Measurements from ENCODE around the gene SPAG16.

The SPAG16 gene

DNA sequence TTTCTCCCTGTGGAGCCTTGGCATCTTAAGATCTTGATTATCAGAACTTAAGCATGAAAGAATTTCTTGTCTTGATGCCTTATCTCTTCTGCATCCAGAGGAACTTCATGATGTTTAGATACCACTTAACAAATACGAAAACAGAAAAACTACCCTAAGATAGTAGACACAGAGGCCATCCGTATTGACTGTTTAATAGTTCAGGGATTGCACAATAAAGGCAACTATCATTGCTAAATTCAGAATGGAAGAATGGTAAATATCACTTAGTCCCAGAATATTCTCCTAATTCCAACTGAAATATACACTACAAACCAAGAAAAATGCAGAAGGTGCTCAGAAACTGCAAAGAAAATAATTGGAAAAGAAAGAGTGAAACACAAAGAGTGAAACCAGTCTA, 912.0 kb downstream of the SPAG16 start:
- Histone ChIP-seq H3K27ac (no peak overlapping the region), H3K4me2 (no peak overlapping the region), H3K9me3 (no peaks in the 10 kb centered on the region), H3K9ac (no peak overlapping the region), H4K20me1 (no peaks in the 10 kb centered on the region), H3K4me3 (no peak overlapping the region), H3K27me3 (no peaks in the 10 kb centered on the region), H3K36me3 (no peaks in the 10 kb centered on the region), H3K4me1 (no peaks in the 10 kb centered on the region)
- no peak for TF ChIP-seq Cebpa-rat (IDR thresholded peaks at IDR 0.05)

DNA sequence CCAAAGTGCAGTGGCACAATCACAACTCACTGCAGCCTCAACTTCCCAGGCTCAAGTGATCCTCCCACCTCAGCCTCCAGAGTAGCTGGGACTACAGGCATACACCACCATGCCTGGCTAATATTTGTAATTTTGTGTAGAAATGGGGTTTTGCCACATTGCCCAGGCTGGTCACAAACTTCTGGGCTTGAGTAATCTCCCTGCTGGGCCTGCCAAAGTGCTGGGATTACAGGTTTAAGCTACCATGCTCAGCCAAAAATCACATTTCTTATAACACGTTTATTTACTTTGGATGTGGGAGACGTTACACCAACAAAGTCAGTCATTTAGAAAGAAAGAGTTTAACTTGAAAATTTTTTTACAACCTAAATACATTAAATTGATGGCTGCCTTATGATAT, 917.6 kb downstream of the SPAG16 start:
- H3K36me3 ChIP-seq: no peaks in the 10 kb centered on the region
- H3K4me3 ChIP-seq: no peak overlapping the region
- H4K20me1 ChIP-seq: no peaks in the 10 kb centered on the region
- TF ChIP-seq Cebpa-rat (IDR thresholded peaks at IDR 0.05): no peak
- H3K9ac ChIP-seq: no peak overlapping the region
- no peak overlapping the region for H3K27ac ChIP-seq
- H3K27me3 ChIP-seq: no peaks in the 10 kb centered on the region
- H3K4me2 ChIP-seq: no peak overlapping the region
- H3K4me1 ChIP-seq: peaks cover 21% of the 10 kb centered on the region
- no peaks in the 10 kb centered on the region for H3K9me3 ChIP-seq

DNA sequence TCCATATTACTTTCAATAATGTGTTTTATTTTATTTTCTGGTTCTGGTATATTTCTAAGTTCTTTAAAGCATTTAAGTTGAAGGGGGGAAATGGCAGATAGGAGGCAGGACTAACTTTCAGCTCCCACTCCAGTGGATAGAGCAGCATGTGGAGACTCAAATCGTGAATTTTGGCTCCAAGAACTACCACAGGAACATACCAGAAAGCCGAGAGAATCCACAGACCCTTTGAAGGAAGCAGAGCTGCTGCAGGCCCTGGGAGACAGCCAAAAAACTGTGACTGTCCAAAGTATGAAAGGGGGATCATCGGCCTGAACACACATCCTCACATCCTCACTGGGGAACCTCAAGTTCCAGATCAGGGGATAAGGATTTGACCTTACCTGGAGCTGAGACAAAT, 919.0 kb downstream of the SPAG16 start:
- no peak overlapping the region for H3K4me3 ChIP-seq
- H3K27ac ChIP-seq: peak overlapping the region; percentile 77
- H3K36me3 ChIP-seq: no peaks in the 10 kb centered on the region
- no peaks in the 10 kb centered on the region for H3K27me3 ChIP-seq
- no peak for TF ChIP-seq Cebpa-rat (IDR thresholded peaks at IDR 0.05)
- no peaks in the 10 kb centered on the region for H3K9me3 ChIP-seq
- H3K4me2 ChIP-seq: peak overlapping the region; percentile 86
- H3K9ac ChIP-seq: 0 out of 2 replicates have a peak overlapping the region, but pooled peaks have one; percentile 60
- peaks cover 21% of the 10 kb centered on the region for H3K4me1 ChIP-seq
- H4K20me1 ChIP-seq: no peaks in the 10 kb centered on the region

DNA sequence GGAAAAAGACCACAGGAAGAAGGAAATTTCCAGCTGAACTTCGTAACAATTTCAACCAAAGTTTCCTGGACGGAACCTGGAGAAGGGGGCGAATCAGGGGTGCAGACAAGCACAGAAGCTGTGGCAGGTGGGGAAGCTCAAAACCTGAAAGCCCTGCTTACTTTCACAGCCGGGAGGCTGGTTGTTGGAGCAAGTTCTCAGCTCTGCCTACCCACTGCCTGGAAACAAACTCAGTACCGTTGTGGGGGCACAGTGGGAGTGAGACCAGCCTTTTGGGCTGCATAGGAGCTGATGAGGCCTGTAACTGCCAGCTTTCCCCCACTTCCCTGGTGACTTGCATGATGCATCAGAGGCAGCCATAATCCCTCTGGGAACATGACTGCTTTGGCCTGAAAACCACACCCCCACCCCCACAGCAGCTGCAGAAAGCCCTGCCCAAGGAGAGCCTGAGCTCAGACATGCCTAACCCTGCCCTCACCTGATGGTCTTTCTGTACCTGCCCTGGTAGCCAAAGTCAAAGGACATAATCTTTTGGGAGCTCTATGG, 919.6 kb downstream of the SPAG16 start:
- 0 out of 2 replicates have a peak overlapping the region, but pooled peaks have one; percentile 28 for H3K4me3 ChIP-seq
- peak overlapping the region; percentile 77 for H3K27ac ChIP-seq
- H3K9me3 ChIP-seq: no peaks in the 10 kb centered on the region
- H3K27me3 ChIP-seq: no peaks in the 10 kb centered on the region
- H3K4me2 ChIP-seq: peak overlapping the region; percentile 86
- TF ChIP-seq Cebpa-rat (IDR thresholded peaks at IDR 0.05): no peak
- peak overlapping the region; percentile 60; the same call in 1 of the 2 replicates for H3K9ac ChIP-seq
- H3K36me3 ChIP-seq: no peaks in the 10 kb centered on the region
- H3K4me1 ChIP-seq: peaks cover 21% of the 10 kb centered on the region
- no peaks in the 10 kb centered on the region for H4K20me1 ChIP-seq

DNA sequence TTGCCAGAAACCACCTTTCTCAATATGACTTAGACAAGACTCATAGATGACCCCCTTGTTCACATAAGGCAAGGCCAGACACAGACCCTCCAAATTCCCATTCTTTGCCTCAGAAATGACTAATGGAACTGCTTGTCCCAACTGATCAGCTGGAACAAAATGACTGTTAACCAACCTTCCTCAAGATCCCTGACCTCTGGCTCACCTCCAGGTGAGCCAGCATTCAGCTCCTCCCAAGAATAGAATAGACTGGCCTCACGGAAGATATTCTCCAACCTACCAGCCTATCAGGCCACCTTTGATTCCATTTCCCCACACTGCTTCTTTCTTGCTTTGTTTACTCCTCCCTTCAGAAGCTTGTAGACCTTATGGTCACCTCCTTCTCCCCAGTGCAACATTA, 930.8 kb downstream of the SPAG16 start:
- H3K4me3 ChIP-seq: no peak overlapping the region
- no peaks in the 10 kb centered on the region for H4K20me1 ChIP-seq
- TF ChIP-seq Cebpa-rat (IDR thresholded peaks at IDR 0.05): no peak
- H3K9ac ChIP-seq: no peak overlapping the region
- no peaks in the 10 kb centered on the region for H3K4me1 ChIP-seq
- H3K9me3 ChIP-seq: no peaks in the 10 kb centered on the region
- no peak overlapping the region for H3K4me2 ChIP-seq
- no peak overlapping the region for H3K27ac ChIP-seq
- no peaks in the 10 kb centered on the region for H3K27me3 ChIP-seq
- no peaks in the 10 kb centered on the region for H3K36me3 ChIP-seq

DNA sequence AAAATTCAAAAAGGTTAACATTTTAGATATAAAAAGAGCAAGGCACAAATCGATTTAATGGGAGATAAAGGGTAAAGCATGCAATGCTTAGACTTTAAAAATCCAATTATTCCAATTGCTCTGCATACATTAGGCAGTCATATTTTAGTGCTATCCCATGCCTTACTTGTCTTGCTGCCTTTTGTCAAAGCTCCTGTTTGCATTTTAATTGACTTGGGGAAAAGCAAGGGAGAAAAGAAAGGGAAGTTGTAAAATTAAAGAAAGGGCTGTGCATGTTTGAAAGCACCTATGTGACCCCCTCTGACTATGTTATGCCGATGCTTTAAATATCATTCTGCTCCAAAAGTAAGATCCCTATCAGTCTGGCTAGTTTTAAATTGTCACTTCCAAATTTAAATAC, 932.9 kb downstream of the SPAG16 start:
- Histone ChIP-seq H3K4me3 (no peak overlapping the region), H3K4me2 (no peak overlapping the region), H3K27me3 (no peaks in the 10 kb centered on the region), H3K36me3 (no peaks in the 10 kb centered on the region), H4K20me1 (no peaks in the 10 kb centered on the region), H3K9me3 (no peaks in the 10 kb centered on the region), H3K27ac (no peak overlapping the region), H3K4me1 (no peaks in the 10 kb centered on the region), H3K9ac (no peak overlapping the region)
- no peak for TF ChIP-seq Cebpa-rat (IDR thresholded peaks at IDR 0.05)

DNA sequence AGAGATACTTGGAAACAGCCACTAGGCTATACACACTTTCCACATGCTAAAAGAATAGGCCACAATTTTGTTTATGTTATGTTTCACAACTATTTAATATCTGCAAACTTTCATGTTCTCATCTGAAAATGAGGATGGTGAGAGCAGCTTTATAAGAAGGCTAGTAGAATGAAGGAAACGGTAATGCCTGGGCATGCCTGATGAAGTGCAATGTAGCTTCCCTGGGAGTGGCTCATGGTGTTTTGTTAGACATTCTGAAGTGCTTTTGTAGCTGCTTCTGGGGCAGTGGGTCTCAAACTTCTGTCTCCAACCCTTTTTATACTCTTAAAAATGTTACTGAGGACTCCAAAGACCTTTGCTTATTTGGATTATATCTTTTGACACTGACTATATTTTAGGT, 933.3 kb downstream of the SPAG16 start:
- Histone ChIP-seq H3K9me3 (no peaks in the 10 kb centered on the region), H3K9ac (no peak overlapping the region), H4K20me1 (no peaks in the 10 kb centered on the region), H3K27ac (no peak overlapping the region), H3K36me3 (no peaks in the 10 kb centered on the region), H3K4me1 (no peaks in the 10 kb centered on the region), H3K4me2 (no peak overlapping the region), H3K4me3 (no peak overlapping the region), H3K27me3 (no peaks in the 10 kb centered on the region)
- no peak for TF ChIP-seq Cebpa-rat (IDR thresholded peaks at IDR 0.05)

DNA sequence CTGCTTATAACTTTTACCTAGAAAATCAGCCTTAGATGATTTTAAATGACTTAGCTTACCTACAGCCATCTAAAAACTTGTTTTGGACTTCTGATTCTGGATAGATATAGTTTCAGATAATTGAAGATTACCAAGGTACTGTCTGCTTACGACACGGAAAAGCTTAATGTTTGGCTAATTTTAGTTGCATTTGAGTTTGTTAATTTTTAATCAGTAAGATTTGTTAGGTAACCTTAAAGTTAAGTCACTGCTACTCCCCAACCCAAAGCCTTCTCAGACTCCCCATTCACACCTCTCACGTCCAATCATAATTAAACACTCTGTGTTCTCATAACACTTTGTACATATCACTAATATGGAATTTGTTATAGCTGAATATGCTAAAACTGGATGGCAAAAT, 936.0 kb downstream of the SPAG16 start:
- Histone ChIP-seq H3K27me3 (no peaks in the 10 kb centered on the region), H3K4me3 (no peak overlapping the region), H3K9ac (no peak overlapping the region), H3K36me3 (no peaks in the 10 kb centered on the region), H3K27ac (no peak overlapping the region), H3K4me2 (no peak overlapping the region), H3K9me3 (no peaks in the 10 kb centered on the region), H4K20me1 (no peaks in the 10 kb centered on the region), H3K4me1 (no peaks in the 10 kb centered on the region)
- no peak for TF ChIP-seq Cebpa-rat (IDR thresholded peaks at IDR 0.05)

DNA sequence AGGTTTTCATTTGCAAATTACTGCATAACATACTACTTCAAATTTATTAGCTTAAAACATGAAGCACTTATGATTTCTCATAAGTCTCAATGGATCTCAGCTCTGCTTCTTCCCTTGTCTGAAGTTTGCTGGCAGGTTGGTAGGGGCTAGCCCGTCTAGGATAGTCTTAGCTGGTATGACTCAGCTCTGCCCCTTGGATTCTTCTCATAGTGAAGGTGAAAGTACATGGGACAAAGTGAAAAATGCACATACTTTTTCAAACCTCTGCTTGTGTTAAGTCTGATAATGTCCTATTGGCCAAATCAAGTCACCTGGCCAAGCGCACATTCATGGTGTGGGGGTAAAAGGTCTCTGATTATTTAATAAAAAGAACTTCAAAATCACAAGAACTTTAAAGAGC, 941.8 kb downstream of the SPAG16 start:
- no peak for TF ChIP-seq Cebpa-rat (IDR thresholded peaks at IDR 0.05)
- H3K9ac ChIP-seq: no peak overlapping the region
- H3K9me3 ChIP-seq: no peaks in the 10 kb centered on the region
- H4K20me1 ChIP-seq: no peaks in the 10 kb centered on the region
- H3K27me3 ChIP-seq: no peaks in the 10 kb centered on the region
- no peaks in the 10 kb centered on the region for H3K36me3 ChIP-seq
- no peak overlapping the region for H3K4me3 ChIP-seq
- no peak overlapping the region for H3K4me2 ChIP-seq
- H3K27ac ChIP-seq: no peak overlapping the region
- H3K4me1 ChIP-seq: no peaks in the 10 kb centered on the region

DNA sequence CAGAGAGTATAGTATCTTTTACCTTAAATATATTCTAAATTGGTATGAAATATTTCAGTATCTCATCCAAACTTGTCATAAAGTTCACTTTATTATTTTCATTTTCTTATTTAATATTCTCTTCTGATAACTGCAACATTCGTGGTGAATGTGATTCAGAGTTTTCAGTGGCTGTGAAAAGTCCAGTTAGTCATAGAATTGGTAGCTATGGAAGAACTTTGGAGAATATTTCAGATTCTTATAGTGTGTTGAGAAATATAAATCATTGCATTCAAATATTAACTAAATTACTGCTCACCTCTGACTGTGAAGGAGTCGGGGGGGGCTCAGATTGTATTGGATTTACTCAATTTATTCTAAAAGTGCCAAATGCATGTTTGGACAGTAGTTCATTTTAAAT, 948.0 kb downstream of the SPAG16 start:
- Histone ChIP-seq H3K4me3 (no peak overlapping the region), H3K27me3 (no peaks in the 10 kb centered on the region), H3K27ac (no peak overlapping the region), H3K9ac (no peak overlapping the region), H3K9me3 (no peaks in the 10 kb centered on the region), H3K4me1 (no peaks in the 10 kb centered on the region), H4K20me1 (no peaks in the 10 kb centered on the region), H3K36me3 (no peaks in the 10 kb centered on the region), H3K4me2 (no peak overlapping the region)
- TF ChIP-seq Cebpa-rat (IDR thresholded peaks at IDR 0.05): no peak

DNA sequence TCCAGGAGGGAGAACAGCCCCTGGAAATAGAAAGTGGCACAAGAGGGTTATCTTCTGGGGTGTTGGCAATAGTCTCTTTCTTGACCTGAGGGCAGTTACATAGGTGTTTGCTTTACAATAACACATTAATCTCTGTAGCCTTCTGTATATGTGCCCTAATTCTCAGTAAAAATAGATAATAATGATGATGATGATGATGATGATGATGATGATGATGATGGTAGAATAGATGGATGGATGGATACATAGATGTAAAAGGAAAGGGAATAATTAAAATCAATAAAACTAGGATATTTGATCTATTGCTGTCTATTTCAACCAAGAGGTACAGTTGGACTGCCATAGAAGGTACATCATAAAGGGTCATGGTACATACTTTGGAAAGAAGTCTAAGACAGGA, 948.9 kb downstream of the SPAG16 start:
- no peaks in the 10 kb centered on the region for H4K20me1 ChIP-seq
- TF ChIP-seq Cebpa-rat (IDR thresholded peaks at IDR 0.05): no peak
- H3K4me3 ChIP-seq: no peak overlapping the region
- no peaks in the 10 kb centered on the region for H3K27me3 ChIP-seq
- H3K36me3 ChIP-seq: no peaks in the 10 kb centered on the region
- H3K9ac ChIP-seq: no peak overlapping the region
- H3K4me2 ChIP-seq: no peak overlapping the region
- H3K9me3 ChIP-seq: no peaks in the 10 kb centered on the region
- H3K27ac ChIP-seq: no peak overlapping the region
- H3K4me1 ChIP-seq: no peaks in the 10 kb centered on the region

Data from BLaER1 (cell line).